Transverse colon (tissue), 4 donors: ENCODE results near the gene VAPA.

Experiments used
- EP300 ChIP-seq: sonication (generic); formaldehyde crosslinking; IDR thresholded peaks from one replicate; pipeline ENCODE4 v1.6.1; 2017; ENCODE audit warnings: antibody characterized with exemption, low read depth
- POLR2A ChIP-seq: fragments of 450-650 bp; IDR thresholded peaks from one replicate; pipeline ENCODE4 v1.6.1; 2016; ENCODE audit warnings: antibody characterized with exemption, mild to moderate bottlenecking, moderate library complexity
- POLR2AphosphoS5 ChIP-seq, 3 donors: sonication (generic); formaldehyde crosslinking; IDR thresholded peaks; one replicate each; pipeline ENCODE4 v1.6.1; 2016; ENCODE audit warnings: antibody characterized with exemption in 3 of 3
- TF ChIP-seq, protein P1 (sequence below), 5 experiments: fragments of 200-600 bp in 3 of 5; fragments of 450-650 bp in 2 of 5; sonication (generic) in 3 of 5; IDR thresholded peaks; 1 replicate in 2 of 5; 2 replicates in 3 of 5; pipeline ENCODE4 v1.5.1; 2016 to 2017; ENCODE audit warnings: antibody characterized with exemption in 5 of 5, inconsistent platforms in 3 of 5, mild to moderate bottlenecking in 2 of 5, moderate library complexity in 1 of 5

DNA sequence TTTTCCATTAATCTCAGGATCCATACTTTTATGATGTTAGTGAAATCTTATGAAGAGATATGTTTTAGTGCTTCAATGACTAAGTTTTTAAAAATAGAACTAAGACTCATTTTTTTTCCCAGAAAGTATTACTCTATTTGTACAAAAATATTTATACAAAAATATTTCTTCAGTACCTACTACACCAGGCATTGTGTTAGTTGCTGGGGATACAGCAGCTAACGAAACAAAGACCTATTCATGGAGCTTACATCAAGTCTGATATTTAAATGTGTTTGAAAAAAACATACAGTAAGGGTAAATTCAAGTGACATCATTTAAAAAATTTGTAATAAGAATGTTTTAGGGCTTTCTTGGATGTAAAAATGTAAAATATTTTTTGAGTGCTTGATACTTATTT, 11.6 kb downstream of the VAPA start:
- TF ChIP-seq, protein P1, sequence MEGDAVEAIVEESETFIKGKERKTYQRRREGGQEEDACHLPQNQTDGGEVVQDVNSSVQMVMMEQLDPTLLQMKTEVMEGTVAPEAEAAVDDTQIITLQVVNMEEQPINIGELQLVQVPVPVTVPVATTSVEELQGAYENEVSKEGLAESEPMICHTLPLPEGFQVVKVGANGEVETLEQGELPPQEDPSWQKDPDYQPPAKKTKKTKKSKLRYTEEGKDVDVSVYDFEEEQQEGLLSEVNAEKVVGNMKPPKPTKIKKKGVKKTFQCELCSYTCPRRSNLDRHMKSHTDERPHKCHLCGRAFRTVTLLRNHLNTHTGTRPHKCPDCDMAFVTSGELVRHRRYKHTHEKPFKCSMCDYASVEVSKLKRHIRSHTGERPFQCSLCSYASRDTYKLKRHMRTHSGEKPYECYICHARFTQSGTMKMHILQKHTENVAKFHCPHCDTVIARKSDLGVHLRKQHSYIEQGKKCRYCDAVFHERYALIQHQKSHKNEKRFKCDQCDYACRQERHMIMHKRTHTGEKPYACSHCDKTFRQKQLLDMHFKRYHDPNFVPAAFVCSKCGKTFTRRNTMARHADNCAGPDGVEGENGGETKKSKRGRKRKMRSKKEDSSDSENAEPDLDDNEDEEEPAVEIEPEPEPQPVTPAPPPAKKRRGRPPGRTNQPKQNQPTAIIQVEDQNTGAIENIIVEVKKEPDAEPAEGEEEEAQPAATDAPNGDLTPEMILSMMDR (IDR thresholded peaks at IDR 0.05) = no peak
- TF ChIP-seq EP300 = no peak
- TF ChIP-seq POLR2A = no peak
- no peak for TF ChIP-seq POLR2AphosphoS5 (IDR thresholded peaks at IDR 0.05)
